GM12892 (cell line): ENCODE results near the gene IP6K2.

ENCODE experiments used
- POLR2A ChIP-seq: IDR thresholded peaks from 2 replicates; pipeline ENCODE4 v1.6.1; 2011; ENCODE audit warnings: low read depth, low read length, control low read depth
- POLR2AphosphoS5 ChIP-seq: IDR thresholded peaks from 2 replicates; pipeline ENCODE4 v1.6.1; 2011; ENCODE audit warnings: low read depth, low read length, control low read depth
- TAF1 ChIP-seq: IDR thresholded peaks from 2 replicates; pipeline ENCODE4 v1.6.1; 2011; ENCODE audit warnings: low read depth, mild to moderate bottlenecking, control low read depth, low read length, borderline replicate concordance

DNA sequence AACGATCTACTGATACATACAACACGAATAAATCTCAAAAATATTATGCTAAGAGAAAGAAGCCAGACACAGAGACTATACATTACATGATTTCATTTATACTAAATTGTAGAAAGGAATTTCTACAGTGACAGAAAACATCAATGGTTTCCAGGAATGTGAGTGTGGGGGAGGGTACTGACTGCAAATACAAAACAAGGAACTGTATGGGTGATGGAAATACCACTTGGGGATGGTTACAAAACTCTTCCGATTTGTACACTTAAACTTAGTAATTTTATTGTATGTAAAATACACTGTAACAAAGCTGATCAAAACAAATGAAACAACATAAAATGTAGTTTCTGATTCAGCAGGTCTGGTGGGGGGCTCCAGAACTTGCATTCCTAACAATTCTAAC is 45.8 kb upstream of the IP6K2 start:
- TF ChIP-seq POLR2A: no peak
- no peak for TF ChIP-seq POLR2AphosphoS5
- no peak for TF ChIP-seq TAF1
